Right renal cortex interstitium (tissue), 3 donors: ENCODE measurements around the gene GGCX. TPM values are rescaled to one million over a fixed set of nuclear protein-coding genes. Genes with fewer than 3 reads are reported as not detected.
"Not testable (repeated sequence)": the region's sequence is repeated elsewhere in the genome, so short reads cannot be mapped to it uniquely, and the experiment has no call there.

Source experiments
- DNase-seq, 3 donors: peaks; one replicate each; pipeline ENCODE4 v3.0.0-alpha.2; 2013; ENCODE audit warnings: low read depth in 3 of 3, low spot score in 2 of 3
- polyA plus RNA-seq, 3 donors: library from polyadenylated mRNA; unstranded; fragments of 120-200 nt; gene quantifications; one replicate each; pipeline ENCODE4 v1.2.1, GENCODE V29; 2013; ENCODE audit not compliant: insufficient read length in 3 of 3

GGCX gene
- polyA plus RNA-seq, 3 donors: 37.7 to 41.8 (median 38.1) TPM

DNA sequence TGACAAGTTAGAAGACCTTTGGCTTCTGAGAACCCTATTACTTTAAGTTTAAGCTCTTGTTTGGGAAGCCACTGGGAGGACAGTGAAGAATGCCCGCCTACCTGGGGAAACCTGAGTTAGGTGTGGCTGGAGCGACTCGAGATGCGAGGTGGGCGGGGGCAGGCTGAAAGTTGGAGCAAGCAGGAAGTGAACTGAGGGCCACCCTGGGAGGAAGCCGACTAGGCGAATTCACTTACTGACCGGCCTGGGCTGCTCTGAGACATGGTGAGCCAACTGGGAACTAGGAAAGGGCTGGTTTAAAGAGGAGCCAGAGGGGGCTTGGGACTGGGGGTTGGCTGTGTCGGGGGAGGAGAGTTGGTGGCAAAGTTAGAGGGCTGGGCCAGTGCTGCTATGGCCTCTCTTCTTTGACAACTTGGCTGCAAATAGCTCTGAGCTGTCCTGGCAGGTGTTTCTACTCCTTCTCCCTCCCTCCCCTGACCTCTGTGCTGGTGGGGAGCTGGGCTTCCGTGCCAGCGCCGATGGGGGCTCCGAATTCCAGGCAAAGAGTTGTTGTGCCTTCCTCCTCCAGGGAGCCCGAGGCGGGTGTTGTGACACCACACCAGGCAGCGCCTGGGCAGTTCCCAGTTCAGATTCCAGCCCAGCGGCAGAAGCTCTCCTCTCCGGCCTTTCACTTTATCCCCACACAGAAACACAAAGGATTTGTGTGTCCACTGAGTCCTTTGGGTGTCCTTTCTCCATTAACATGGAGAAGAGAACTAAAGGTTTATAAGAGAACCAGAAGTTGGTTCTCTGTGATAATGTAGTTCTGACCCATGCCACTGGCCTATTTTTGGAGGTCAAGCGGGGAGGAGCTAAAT lies 16.3 kb upstream of the GGCX start, which contains the start of gene VAMP8:
Gene VAMP8, plus strand, starts transcription at position 201 of the 857 bp plus-strand sequence. Its CDS starts 61 bp downstream, at position 262.
- DNase-seq: no peak

DNA sequence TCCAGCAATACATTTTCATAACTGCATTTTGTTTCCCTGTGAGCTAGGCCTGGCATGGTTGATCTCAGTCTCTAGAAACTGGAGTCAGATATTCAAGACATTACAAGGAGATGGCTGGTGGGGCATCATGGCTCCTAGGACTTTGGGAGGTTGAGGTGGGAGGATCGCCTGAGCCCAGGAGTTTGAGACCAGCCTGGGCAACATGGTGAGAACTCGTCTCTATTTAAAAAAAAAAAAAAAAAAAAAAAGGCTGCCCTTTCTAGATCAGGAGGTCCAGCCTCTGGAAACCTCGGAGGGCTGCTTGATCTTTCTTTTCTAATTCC lies 15.7 kb upstream of the GGCX start:
- DNase-seq: no peak

DNA sequence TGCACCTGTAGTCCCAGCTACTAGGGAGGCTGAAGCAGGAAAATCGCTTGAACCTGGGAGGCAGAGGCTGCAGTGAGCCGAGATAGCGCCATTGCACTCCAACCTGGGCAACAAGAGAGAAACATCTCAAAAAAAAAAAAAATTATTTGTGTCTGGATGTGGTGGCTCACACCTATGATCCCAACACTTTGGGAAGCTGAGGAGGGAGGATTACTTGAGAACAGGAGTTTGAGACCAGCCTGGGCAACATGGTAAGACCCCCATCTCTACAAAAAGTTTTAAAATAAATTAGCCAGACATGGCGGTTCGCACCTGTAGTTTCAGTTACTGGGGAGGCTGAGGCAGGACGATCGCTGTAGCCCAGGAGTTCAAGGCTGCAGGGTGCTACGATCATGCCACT lies 14.4 kb upstream of the GGCX start:
- DNase-seq: no peak

DNA sequence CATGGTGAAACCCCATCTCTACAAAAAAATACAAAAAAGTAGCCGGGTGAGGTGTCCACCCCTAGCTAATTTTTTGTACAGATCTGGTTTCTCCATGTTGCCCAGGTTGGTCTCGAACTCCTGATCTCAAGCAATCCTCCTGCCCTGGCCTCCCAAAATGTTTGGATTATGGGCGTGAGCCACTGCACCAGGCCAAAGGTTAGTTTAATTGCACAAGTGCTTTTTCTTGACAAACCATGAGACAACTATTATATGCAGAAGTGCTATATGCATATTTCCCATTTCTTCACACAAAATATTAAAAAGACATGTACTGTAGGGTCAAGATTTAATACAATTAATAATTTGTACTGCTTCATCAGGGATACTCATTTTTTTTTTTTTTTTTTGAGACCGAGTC lies 5.0 kb upstream of the GGCX start:
- DNase-seq: no peak

DNA sequence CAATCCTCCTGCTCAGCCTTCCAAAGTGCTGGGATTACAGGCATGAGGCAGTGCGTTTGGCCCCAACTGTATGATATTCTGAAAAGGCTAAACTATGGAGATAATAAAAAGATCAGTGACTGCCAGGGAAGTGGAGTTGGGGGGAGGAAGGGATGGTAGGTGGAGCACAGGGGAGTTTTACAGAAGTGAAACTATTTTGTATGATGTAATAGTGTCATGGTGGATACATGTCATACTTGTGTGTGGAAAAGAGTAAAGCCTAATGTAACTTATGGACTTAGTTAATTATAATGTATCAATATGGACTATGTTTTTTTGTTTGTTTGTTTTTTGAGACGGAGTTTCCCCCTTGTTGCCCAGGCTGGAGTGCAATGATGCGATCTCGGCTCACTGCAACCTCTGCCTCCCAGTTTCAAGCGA lies 2.9 kb upstream of the GGCX start:
- no peak for DNase-seq

DNA sequence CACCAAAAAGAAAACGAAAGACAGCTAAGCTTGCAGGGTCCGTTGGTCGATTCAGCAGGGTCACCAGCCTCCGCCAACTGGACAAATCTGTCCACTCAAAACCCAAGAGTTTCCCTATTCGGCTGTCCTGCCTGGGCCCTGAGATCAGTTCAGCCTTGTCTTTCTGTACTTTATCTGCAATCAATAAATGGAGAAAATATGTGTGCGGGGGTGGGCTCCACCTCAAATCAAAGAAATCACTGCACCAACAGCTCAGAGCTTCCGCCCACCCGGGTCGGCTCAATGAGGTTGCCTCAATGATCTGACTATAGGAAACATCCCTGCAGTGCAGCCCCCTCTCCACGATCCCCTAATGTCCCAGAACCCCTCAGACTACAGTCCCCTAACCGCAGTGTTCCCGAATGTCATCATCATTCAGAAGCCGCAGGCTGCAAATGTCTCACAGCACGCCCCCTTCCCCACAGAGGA lies 447 bp downstream of the GGCX start:
- DNase-seq: no peak

DNA sequence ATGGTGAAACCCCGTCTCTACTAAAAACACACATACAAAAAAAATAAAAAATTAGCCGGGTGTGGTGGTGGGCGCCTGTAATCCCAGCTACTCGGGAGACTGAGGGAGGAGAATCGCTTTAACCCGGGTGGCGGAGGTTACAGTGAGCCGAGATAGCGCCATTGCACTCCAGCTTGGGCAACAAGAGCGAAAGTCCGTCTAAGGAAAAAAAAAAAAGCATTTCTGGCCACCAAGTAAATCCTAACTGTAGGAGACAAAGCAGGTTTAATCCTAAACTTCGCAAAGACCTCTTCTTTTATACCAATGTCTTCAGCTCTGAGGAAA lies 928 bp downstream of the GGCX start:
- DNase-seq: not testable (repeated sequence)

DNA sequence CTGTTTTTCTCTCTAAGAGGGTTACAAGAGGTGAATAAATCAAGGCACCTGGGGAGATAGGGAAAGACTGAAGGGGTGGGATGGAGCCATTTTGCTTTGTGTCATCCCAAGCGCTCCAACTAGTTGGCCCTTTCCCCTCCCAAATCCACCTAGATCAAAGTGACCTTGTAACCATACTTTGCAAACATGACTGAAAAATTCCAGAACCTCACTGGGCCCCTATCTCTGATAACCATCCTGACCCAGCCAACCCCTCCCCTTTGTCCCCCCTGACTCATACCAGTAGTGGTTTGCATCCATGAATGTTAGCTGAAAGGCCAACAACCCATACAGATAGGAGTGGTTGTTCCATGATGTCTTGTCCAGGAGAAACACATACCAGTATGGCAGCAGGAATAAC lies 3.1 kb downstream of the GGCX start:
- no peak for DNase-seq

DNA sequence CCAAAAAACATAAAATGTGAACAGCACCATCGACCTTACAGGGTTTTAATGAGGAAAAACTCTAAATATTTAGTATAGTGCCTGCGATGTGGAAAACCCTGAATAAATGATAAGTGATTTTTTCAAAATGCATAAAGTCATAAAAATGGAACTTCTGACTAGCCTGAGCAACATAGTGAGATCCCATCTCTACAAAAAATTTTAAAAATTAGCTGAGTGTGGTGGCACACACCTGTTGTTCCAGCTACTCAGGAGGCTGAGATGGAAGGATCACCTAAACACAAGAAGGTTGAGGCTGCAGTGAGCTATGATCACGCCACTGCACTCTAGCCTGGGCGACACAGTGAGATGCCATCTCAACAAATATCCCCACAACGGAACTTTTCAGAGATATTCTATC lies 4.2 kb downstream of the GGCX start:
- DNase-seq: no peak

DNA sequence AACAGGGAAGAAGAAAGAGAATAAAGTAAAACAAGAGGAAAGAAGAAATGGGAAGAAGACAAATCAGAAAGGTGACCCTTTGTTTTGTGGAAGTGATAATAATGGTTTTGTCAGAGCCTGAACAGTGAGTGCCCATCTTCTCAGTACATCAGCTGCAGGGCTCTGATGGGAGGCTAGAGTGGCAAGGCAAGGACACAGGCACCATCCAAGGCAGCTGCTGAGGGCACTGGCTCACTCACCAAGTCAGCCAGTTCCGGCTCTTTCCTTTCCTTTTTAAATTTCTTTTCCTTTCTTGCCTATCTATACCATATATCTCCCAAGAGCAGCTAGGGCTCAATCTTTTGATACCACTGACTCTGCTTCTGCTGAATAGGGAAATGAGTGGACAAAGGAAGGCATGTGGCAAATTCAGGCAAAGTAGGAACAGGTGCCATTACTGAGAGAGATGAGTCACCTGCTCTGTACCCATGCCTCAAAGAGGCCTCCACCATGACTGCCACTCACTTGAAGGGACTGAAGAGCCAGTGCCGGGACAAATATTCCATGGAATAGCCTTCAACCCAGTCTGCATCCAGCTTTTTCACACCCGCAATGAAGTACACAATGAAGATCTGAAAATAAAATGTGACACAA lies 6.2 kb downstream of the GGCX start:
- DNase-seq: no peak

DNA sequence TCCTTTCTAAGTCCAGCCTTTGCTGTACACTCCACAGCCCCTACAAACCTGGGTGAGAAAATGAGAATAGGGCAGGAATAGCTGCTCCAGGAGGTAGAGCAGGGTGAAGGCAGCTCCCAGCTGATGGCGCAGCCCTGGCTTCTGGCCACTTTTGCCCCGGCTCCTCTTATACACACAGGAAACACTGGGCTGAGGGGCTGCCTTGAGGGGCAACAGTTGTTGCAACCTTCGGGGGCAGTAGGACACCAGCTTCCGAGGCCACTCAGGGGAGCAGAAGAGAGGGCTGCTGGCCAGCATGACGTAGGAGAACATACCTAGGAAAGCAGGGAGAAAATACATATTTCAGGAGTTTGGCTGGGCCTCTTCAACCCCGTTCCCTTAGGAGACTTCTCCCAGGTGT lies 8.1 kb downstream of the GGCX start:
- no peak for DNase-seq

DNA sequence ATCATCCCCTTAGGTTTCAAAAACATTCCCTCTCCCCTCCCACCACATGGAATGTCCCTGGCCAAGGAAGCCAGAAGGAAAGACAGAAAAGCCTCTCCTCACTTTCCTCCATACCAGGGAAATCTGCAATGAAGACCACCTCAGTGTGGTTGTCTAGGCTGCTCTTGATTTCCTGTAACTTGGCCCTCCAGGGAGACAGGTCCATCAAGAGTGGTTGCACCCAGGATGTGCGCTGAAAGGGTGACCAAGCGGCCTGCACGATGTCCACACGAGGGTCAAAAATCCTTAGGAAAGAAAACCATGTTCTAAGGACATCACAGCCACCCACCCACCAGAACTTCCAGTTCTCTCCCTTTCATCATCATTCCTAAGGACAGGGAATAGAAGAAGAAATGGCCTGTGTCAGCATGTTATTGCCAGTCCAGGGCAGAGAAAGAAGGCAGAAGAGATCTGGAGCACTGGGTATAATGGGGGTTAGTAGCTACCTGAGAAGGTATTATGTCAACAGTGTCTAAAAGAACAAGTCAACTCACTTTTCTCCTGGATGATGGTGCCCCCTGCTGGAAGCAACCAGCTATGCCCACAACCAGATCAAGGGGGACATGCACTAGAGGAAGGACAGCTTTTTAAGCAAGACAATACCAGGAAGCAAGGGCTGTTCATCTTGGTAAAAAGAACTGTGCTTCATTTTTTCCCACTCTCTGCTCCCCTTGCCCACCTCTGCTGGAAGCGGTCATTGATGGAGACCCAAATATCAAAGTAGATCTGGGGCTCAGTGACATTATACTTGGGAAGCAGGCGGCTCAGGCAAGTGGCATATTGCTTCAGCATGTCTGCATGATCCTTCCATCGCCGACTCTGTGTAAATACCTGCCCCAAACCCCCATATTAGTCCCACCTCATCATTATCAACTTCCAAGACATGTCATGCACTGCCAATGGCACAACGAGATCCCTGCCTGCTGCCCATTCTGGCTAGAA lies 9.3 kb downstream of the GGCX start:
- peak in 2 of 3 donors; percentile 71 to 77 for DNase-seq

DNA sequence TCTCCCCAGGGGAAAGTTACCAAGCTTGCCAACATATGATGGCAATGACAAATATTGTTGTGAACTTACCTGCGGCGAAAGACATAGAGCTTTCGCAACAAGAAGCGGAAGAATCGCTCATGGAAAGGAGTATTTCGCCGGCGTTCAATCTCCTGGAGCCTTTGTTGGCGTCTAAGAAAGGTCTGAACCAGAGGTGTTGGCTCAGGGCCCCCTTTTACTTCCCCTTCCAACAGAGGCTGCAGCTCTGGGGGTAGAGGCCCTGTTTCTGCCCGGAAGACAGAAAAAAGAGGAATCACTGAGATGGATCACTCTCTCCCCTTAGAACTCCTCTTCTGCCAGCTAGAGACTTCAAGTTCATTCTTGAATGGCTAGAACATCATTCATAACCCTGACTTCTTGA lies 10.8 kb downstream of the GGCX start:
- DNase-seq: no peak

DNA sequence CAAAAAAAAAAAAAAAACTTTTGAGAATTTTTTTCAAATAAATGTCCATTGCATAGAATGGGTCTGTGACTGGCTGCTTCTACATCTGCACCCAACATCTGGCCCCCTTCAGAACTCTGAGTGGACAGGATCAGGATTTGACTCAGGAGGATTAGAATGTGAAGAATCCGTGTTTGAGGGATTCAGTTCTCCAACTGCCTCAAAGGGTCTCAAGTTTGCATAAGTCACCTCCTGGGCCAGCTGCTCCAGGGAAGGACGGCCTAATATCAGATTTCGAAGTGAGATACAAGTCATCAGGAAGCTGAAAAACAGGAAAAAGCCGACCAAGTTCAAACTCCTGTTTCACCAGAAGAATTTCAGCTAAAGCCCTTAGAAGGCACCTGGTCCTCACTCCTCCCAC lies 11.5 kb downstream of the GGCX start:
- DNase-seq: no peak

DNA sequence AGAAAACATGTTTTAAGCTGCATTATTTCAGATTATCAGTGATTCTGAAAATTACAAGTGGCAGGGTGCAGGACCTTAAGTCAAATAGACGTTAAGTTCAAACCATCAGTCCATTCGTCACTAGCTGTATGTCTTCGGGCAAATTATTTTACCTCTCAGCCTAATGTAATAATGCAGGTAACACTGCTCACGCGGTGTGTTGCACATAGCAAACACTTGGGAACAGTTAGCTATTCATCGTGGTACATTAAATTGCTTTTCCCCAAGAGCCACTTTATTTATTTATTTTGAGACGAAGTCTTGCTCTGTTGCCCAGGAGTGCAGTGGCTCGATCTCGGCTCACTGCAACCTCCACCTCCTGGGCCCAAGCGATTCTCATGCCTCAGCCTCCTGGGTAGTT lies 12.2 kb downstream of the GGCX start:
- DNase-seq: no peak

DNA sequence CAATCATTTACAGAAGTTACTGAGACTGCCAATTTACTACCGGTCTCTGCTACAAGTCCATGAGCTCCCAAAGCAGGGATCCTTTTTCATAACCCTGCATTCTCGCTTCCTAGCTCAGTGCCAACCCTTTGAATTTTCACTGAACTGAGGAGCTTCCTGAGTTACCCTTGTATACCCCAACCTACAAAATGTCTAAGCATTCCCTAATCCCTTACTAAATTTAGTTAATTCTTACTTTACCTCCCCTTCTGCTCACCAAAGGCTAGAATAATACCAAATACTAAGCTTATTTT lies 12.7 kb downstream of the GGCX start:
- no peak for DNase-seq

DNA sequence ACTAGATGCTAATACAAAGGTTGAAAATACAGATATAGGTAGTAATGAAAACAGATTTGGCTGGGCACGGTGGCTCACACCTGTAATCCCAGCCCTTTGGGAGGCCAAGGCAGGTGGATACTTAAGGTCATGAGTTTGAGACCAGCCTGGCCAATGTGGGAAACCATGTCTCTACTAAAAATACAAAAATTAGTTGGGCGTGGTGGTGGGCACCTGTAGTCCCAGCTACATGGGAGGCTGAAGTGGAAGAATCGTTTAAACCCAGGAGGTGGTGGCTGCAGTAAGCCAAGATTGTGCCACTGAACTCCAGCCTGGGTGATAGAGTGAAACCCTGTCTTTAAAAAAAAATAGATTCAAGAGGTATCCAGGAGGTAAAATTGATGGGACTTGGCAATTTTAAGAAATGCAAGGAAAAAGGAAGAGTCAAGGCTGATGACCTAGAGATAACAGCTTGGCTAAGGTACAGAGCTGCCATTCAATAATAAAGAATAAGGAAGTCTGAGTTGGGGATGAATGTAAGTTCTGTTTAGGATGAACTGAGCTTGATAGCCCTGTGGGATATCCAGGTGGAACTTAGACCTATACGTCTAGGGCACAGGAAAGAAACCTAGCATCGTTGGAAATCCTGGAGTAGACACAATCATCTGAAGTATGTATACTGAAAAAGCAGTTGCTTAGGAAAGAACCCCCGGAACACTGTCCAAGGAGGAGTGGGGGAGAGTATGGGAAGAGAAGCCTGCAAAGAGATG lies 13.3 kb downstream of the GGCX start:
- DNase-seq: no peak

DNA sequence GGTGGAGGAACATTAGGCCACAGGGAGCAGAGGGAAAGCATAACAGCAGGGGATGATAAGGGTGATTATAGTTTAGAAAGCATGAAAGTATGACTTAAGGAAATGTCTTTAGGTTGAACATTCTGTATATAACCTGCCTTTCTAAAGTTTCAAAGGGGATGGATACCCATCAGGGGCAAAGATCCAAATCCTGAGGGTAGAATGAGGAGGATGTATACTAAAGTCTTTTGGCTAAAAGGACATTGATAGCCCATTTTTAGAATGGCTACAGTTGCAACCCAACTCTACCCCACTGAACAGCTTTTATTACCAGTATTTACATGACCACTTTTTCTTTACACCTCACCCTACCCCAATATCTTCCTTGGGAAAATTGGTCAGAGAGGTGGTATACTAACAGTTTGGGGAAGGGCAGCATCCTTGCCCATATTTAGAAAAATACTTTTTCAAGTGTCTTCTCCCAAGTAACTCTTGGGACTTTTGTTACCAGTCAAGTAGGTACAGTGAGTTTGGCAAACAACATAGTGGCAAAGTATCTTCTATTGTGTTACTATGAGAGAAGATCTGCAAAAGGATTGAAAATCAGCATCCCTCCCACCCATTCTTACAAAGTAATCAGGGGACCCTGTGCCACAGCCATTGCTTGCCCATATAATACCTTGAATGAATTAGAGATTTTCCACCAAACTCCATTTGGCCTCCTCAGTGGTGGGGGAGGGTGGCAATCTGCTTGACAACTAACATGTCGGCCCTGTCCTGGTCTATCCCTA lies 14.0 kb downstream of the GGCX start:
- no peak for DNase-seq

DNA sequence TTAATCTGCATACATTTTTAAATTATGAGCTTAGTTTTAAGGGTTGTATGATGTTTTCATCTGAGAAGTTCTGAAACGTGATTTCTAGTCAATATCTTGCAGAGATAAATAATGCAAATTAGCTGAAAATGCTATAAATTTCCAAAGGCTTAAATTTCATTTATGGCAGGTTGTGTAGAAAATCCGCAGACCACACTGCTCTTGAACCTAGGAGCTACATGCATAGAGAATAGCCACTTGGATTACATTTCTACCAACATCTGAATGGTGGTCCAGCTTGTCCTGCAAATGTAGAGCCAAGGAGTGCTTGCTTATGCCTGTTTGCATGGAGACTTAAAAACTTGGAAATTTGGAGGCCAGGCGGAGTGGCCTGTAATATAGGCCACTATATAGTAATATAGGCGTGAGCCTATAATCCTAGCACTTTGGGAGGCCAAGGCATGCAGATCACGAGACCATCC lies 15.5 kb downstream of the GGCX start:
- no peak for DNase-seq
